BLaER1 treated with 17β-estradiol and CSF1 and Interleukin-3, amounts not matched to agents 10 nM and 100 nM (cell line): Measurements from ENCODE around the gene TMEM129.

Experiments used
- H3K27ac ChIP-seq, 11 experiments: shearing (Covaris generic); formaldehyde crosslinking; 2 replicates each; pipeline ENCODE4 v1.8.1; 2022
- H3K27me3 ChIP-seq, 11 experiments: shearing (Covaris generic); formaldehyde crosslinking; 2 replicates each; pipeline ENCODE4 v1.8.1; 2022
- H3K36me3 ChIP-seq, 11 experiments: shearing (Covaris generic); formaldehyde crosslinking; 2 replicates each; pipeline ENCODE4 v1.8.1; 2022
- H3K4me1 ChIP-seq, 10 experiments: shearing (Covaris generic); formaldehyde crosslinking; 2 replicates each; pipeline ENCODE4 v1.8.1; 2022
- H3K4me2 ChIP-seq, 11 experiments: shearing (Covaris generic); formaldehyde crosslinking; 2 replicates each; pipeline ENCODE4 v1.8.1; 2022
- H3K4me3 ChIP-seq, 10 experiments: shearing (Covaris generic); formaldehyde crosslinking; 2 replicates each; pipeline ENCODE4 v1.8.1; 2022
- H3K9ac ChIP-seq, 11 experiments: shearing (Covaris generic); formaldehyde crosslinking; 2 replicates each; pipeline ENCODE4 v1.8.1; 2022
- H3K9me3 ChIP-seq, 11 experiments: shearing (Covaris generic); formaldehyde crosslinking; replicated peaks in 1 of 11; 2 replicates each; pipeline ENCODE4 v1.8.1; 2022
- H4K20me1 ChIP-seq, 11 experiments: shearing (Covaris generic); formaldehyde crosslinking; 2 replicates each; pipeline ENCODE4 v1.8.1; 2022
- Cebpa-rat ChIP-seq, 11 experiments: shearing (Covaris generic); IDR thresholded peaks; 2 replicates each; pipeline ENCODE4 v1.8.1; 2022

Gene TMEM129

DNA sequence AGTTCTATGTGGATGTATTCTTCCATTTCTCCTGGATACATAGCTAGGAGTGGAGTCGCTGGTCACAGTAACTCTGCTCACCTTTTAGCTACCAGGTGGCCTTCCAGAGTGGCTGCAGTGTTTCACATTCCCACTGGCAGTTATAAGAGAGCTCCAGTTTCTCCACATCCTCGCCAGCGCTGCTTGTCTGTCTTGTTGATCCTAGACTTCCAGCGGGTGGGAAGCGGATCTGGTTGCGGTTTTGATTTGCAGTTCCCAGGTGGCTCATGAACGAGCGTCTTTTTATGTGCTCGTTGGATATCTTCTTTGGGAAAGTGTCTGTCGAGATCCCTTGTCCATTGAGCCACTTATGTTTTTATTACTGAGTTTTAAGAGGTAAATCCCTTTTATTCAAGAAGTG lies 11.8 kb upstream of the TMEM129 start:
- Histone ChIP-seq H3K4me2 (no peak overlapping the region), H3K9me3 (peaks cover 21 to 34% (median 24%) of the 10 kb centered on the region in 11 experiments), H3K4me3 (no peak overlapping the region), H3K9ac (peak overlapping the region in 1 of 11 experiments; percentile 24; a peak in 1 of 22 replicates), H4K20me1 (peaks cover 0 to 93% (median 55%) of the 10 kb centered on the region in 11 experiments; a peak in 18 of 22 replicates), H3K36me3 (peaks cover 68 to 100% (median 100%) of the 10 kb centered on the region in 11 experiments), H3K27ac (no peak overlapping the region), H3K4me1 (peaks cover 15 to 34% (median 20%) of the 10 kb centered on the region in 10 experiments; a peak in 19 of 20 replicates), H3K27me3 (no peaks in the 10 kb centered on the region)
- TF ChIP-seq Cebpa-rat (IDR thresholded peaks at IDR 0.05) = no peak

DNA sequence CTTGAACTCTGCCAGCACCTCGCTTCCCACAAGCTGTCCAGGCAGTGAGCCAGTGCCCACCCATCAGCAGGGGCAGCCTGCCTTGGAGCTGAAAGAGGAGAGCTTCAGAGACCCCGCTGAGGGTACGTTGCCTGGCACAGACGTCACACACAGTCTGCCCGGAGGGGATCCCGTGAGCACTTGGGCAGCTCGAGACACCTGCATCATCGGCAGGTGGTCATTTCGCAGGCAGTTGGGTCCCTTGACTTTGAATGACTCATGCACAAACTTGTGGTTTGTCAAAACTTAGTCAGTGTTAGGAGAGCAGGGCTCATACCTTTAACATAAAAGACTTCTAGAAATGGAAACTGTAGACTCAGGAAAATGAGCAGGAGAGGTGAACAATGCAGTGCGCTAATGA lies 10.1 kb upstream of the TMEM129 start:
- H3K4me1 ChIP-seq = peaks cover 31 to 51% (median 37%) of the 10 kb centered on the region in 10 experiments

GRCh38 chr4:1730532-1731135 lies 9.5 kb upstream of the TMEM129 start:
- Histone ChIP-seq H3K4me2 (peak overlapping the region in 1 of 11 experiments; percentile 100; a peak in 1 of 22 replicates), H3K27me3 (no peaks in the 10 kb centered on the region), H3K4me3 (no peak overlapping the region), H3K9ac (peak overlapping the region in 2 of 11 experiments; percentile 12 to 29; a peak in 2 of 22 replicates), H3K4me1 (peaks cover 36 to 57% (median 42%) of the 10 kb centered on the region in 10 experiments), H3K27ac (no peak overlapping the region; a peak in 1 of 22 replicates), H3K9me3 (peaks cover 0 to 11% (median 1%) of the 10 kb centered on the region in 11 experiments; a peak in 13 of 22 replicates), H3K36me3 (peaks cover 46 to 100% (median 97%) of the 10 kb centered on the region in 11 experiments), H4K20me1 (peaks cover 0 to 99% (median 74%) of the 10 kb centered on the region in 11 experiments; a peak in 18 of 22 replicates)
- no peak for TF ChIP-seq Cebpa-rat (IDR thresholded peaks at IDR 0.05)

More for the DNA sequence above, 10.1 kb upstream of the TMEM129 start:
- no peak for TF ChIP-seq Cebpa-rat (IDR thresholded peaks at IDR 0.05)
- Histone ChIP-seq H3K27ac (no peak overlapping the region; a peak in 1 of 22 replicates), H3K9me3 (peaks cover 4 to 17% (median 6%) of the 10 kb centered on the region in 11 experiments; a peak in 17 of 22 replicates), H3K9ac (peak overlapping the region in 2 of 11 experiments; percentile 12 to 29; a peak in 2 of 22 replicates), H4K20me1 (peaks cover 0 to 99% (median 70%) of the 10 kb centered on the region in 11 experiments; a peak in 18 of 22 replicates), H3K4me3 (no peak overlapping the region), H3K4me2 (no peak overlapping the region), H3K36me3 (peaks cover 51 to 100% (median 97%) of the 10 kb centered on the region in 11 experiments), H3K27me3 (no peaks in the 10 kb centered on the region)

DNA sequence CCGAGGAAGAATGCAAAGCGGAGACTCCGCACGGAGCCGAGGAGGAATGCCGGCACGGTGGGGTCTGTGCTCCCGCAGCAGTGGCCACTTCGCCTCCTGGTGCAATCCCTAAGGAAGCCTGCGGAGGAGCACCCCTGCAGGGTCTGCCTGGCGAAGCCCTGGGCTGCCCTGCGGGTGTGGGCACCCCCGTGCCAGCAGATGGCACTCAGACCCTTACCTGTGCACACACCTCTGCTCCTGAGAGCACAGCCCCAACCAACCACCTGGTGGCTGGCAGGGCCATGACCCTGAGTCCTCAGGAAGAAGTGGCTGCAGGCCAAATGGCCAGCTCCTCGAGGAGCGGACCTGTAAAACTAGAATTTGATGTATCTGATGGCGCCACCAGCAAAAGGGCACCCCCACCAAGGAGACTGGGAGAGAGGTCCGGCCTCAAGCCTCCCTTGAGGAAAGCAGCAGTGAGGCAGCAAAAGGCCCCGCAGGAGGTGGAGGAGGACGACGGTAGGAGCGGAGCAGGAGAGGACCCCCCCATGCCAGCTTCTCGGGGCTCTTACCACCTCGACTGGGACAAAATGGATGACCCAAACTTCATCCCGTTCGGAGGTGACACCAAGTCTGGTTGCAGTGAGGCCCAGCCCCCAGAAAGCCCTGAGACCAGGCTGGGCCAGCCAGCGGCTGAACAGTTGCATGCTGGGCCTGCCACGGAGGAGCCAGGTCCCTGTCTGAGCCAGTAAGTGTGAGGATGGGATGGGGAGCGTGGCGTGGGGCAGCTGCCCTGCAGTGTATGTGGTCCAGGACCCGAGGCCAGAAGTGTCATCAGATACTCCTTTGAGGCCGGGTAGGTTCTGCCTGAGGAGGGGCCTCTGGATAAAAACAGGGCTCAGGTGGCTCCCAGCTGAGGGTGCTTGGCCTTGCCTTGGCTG lies 7.2 kb upstream of the TMEM129 start:
- TF ChIP-seq Cebpa-rat (IDR thresholded peaks at IDR 0.05) = no peak
- peaks cover 48 to 80% (median 62%) of the 10 kb centered on the region in 10 experiments for H3K4me1 ChIP-seq
- H4K20me1 ChIP-seq = peaks cover 0 to 99% (median 83%) of the 10 kb centered on the region in 11 experiments; a peak in 18 of 22 replicates
- no peaks in the 10 kb centered on the region for H3K27me3 ChIP-seq
- no peaks in the 10 kb centered on the region for H3K9me3 ChIP-seq
- H3K4me2 ChIP-seq = peak overlapping the region; percentile 58 to 100 (median 90); a peak in 20 of 22 replicates
- H3K36me3 ChIP-seq = peaks cover 24 to 100% (median 97%) of the 10 kb centered on the region in 11 experiments
- peak overlapping the region in 6 of 10 experiments; percentile 22 to 61 (median 42); a peak in 9 of 20 replicates for H3K4me3 ChIP-seq
- H3K9ac ChIP-seq = peak overlapping the region; percentile 34 to 70 (median 60); a peak in 19 of 22 replicates
- peak overlapping the region in 9 of 11 experiments; percentile 49 to 76 (median 65); a peak in 20 of 22 replicates for H3K27ac ChIP-seq

DNA sequence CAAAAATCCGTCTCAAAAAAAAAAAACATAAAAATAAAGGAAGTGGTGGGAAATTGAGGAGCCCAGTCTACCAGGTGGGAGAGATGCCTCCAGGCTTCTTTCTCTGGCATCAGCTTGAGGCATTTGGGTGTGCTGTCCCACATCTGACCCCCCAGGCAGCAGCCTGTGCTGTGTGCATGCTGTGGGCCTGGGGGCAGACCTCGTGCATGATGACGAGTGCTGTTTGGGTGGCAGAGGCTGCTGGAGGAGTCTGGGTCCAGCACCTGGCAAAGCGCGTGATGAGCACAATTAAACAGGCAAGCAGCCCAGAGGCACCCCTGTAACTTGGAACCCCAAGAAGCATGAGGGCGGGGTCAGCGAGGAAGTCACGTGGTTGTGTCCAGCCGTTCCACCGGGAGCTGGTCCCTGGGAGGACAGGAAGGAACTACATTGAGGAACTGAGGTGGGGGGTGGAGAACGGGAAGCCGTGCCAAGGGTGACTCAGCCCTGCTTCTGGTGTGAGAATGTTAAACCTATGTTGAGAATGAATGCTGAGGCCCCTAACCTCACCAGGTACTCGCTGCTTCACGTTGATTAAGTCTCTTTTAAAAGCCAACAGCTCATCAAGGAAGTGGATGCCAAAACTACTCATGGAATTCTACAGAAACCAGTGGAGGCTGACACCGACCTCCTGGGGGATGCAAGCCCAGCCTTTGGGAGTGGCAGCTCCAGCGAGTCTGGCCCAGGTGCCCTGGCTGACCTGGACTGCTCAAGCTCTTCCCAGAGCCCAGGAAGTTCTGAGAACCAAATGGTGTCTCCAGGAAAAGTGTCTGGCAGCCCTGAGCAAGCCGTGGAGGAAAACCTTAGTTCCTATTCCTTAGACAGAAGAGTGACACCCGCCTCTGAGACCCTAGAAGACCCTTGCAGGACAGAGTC lies 6.3 kb upstream of the TMEM129 start:
- H3K27me3 ChIP-seq = no peaks in the 10 kb centered on the region
- H3K27ac ChIP-seq = peak overlapping the region in 10 of 11 experiments; percentile 45 to 76 (median 63); a peak in 21 of 22 replicates
- H3K4me2 ChIP-seq = peak overlapping the region; percentile 58 to 100 (median 90)
- H3K4me1 ChIP-seq = peaks cover 57 to 89% (median 71%) of the 10 kb centered on the region in 10 experiments
- H3K9ac ChIP-seq = peak overlapping the region; percentile 34 to 70 (median 60); a peak in 19 of 22 replicates
- peaks cover 0 to 97% (median 78%) of the 10 kb centered on the region in 11 experiments; a peak in 18 of 22 replicates for H4K20me1 ChIP-seq
- H3K4me3 ChIP-seq = peak overlapping the region in 8 of 10 experiments; percentile 14 to 61 (median 37); a peak in 13 of 20 replicates
- no peak for TF ChIP-seq Cebpa-rat (IDR thresholded peaks at IDR 0.05)
- no peaks in the 10 kb centered on the region for H3K9me3 ChIP-seq
- peaks cover 15 to 92% (median 87%) of the 10 kb centered on the region in 11 experiments for H3K36me3 ChIP-seq

DNA sequence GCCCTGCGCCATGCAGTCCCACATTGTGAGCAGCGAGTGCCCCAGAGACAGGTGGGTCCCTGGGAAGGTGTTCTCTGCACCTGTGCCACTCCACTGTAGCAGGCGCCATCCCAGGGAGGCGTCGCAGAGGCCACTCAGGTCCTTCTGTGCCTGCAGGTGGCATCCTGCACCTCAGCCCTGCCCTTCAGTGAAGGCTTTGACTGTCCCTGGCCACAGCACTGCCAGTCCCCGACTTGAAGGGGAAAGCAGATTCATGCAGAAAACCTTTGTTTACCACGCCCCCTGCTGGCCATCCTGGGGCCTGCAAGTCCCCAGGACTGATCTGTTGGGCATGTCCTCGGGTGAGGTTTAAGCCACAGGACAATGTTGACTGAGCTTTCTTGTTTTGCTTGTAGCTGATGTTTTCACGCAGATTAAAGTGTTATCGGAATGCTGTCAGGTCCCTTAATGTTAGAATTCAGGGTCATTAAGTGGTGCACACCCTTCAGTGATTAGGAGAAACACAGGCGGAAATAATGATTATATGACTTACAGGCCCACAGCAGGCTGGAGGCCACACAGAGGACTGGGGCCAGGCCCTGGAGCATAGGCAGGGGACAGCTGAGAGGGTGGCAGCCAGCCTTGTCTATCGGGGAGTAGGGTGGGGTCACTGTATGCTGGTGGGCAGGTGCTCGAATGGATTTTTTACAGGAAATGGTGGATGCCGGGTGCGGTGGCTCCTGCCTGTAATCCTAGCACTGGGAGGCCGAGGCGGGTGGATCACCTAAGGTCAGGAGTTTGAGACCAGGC lies 5.2 kb upstream of the TMEM129 start:
- H4K20me1 ChIP-seq = peaks cover 0 to 94% (median 83%) of the 10 kb centered on the region in 11 experiments; a peak in 18 of 22 replicates
- peaks cover 6 to 82% (median 77%) of the 10 kb centered on the region in 11 experiments for H3K36me3 ChIP-seq
- peak overlapping the region; percentile 10 to 92 (median 65); a peak in 19 of 22 replicates for H3K27ac ChIP-seq
- TF ChIP-seq Cebpa-rat (IDR thresholded peaks at IDR 0.05) = no peak
- no peaks in the 10 kb centered on the region for H3K27me3 ChIP-seq
- no peaks in the 10 kb centered on the region for H3K9me3 ChIP-seq
- H3K4me2 ChIP-seq = peak overlapping the region; percentile 58 to 100 (median 90)
- H3K9ac ChIP-seq = peak overlapping the region in 10 of 11 experiments; percentile 25 to 67 (median 60); a peak in 18 of 22 replicates
- peak overlapping the region in 3 of 10 experiments; percentile 36 to 61 (median 46); a peak in 5 of 20 replicates for H3K4me3 ChIP-seq
- peaks cover 64 to 97% (median 78%) of the 10 kb centered on the region in 10 experiments for H3K4me1 ChIP-seq

- TF ChIP-seq Cebpa-rat (IDR thresholded peaks at IDR 0.05) = no peak
- H3K27me3 ChIP-seq = no peaks in the 10 kb centered on the region
- H3K36me3 ChIP-seq = peaks cover 0 to 73% (median 69%) of the 10 kb centered on the region in 11 experiments; a peak in 19 of 22 replicates
- peak overlapping the region in 10 of 11 experiments; percentile 3 to 92 (median 44); a peak in 13 of 22 replicates for H3K27ac ChIP-seq
- peaks cover 64 to 89% (median 78%) of the 10 kb centered on the region in 10 experiments for H3K4me1 ChIP-seq
- peaks cover 0 to 86% (median 75%) of the 10 kb centered on the region in 11 experiments; a peak in 18 of 22 replicates for H4K20me1 ChIP-seq
- no peaks in the 10 kb centered on the region for H3K9me3 ChIP-seq
- peak overlapping the region in 6 of 11 experiments; percentile 59 to 100 (median 96); a peak in 11 of 22 replicates for H3K4me2 ChIP-seq
- no peak overlapping the region for H3K4me3 ChIP-seq
- peak overlapping the region in 9 of 11 experiments; percentile 15 to 64 (median 45); a peak in 16 of 22 replicates for H3K9ac ChIP-seq
These were observed 4.4 kb upstream of the TMEM129 start for GRCh38 chr4:1725521-1725920.
